ENCODE results near the gene MYO3B.

MYO3B gene

DNA sequence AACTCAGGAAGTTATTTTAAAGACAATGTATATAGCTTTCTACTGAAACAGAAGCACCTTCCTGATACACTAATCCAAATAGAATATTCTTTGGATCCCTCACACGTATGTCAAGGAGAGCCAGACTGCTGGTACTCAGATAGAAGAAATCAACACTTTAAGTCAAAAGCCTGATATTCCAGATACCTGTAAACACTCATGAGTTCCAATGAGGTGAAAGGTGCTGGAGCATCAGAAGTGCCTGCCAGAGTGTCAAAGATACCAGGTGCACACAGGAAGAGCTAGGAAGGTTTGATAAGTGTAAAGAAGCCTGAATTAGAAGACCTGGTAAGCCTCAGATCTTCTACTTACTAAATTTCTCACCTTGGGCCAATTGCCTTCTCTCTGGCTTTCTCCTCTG is 310.9 kb downstream of the MYO3B start:
- DNase-seq, result no peak

DNA sequence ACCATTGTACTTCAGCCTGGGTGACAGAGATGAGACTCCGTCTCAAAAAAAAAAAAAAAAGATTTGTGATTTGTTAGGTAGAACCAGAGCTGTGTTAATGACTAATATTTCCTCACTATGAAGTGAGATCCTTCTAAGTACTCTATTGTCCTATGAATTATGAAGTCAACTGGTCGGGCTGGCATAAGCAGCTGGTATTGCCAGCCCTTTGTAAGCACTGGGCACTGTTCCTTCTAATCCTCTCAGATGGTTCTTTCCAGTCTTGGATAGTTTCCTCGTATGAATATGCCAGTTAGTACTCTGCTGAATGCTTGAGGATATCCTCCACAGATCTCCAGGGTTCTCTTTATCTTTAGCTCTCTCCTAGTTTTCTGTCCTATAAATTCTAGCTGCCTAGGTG is 314.1 kb downstream of the MYO3B start:
- no peak for DNase-seq

DNA sequence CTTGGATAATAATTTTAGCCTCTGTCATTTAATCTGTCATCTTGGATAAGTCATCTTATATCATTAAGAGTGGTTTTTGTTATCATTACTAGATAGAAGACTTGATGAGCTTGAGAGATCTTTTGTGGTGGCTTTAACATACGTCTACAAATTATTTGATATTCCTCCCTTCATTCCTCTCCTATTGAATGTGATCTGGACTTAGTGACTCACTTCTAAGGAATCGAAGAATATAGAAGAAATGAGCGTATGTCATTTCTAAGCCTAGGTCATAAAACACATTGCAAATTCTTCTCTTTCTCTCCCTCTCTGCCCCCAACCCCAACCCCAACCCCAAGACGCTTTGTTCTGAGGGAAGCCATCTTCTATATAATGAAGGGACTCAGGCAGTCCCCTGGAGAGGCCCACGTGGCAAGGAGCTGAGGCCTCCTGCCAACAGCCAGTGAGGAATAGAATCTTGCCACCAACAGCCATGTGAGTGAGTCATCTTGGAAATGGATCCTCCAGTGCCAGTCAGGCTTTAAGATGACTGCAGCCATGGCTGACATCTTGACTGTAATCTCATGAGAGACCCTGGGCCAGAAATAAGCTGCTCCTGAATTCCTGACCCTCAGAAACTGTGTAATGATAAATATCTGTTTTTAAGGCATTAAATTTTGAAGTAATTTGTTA is 315.6 kb downstream of the MYO3B start:
- no peak for DNase-seq

DNA sequence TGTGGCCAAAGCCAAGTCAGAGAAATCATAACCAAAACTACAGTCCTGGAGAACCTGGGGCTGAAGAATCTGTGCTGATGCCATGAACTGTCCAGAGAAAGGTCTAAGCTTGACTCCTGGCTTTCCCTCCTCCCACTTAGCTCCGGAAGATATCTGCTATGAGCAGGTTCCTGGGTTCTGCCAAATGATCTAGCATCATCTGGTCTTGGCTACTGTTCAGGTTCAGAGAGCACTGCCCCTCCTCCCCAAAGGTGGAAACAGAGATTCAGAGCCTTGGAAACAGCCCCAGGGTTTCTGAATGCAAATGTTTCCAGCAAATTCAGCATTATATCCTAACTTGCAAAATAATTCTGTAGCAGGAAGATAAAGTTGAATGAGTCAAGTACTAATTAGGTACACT is 317.9 kb downstream of the MYO3B start:
- DNase-seq, result no peak

DNA sequence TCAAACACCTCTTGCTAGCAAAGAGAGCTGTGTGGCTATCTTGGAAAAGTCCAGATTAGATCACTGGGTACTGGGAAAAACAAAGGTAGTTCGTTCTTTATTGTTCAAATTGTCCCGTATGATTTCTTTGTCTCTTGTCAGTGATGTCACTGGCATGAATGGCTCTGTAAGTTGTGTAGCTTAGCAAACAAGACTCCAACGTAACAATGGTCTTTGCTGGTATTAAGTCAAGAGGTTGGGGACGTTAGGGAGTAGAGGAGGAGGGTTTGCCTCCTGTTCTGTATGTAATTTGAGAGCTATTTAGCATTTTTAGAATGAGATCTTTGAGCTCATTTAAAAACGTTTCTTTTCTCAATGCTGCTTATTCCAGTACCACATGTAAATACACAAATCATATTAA is 320.7 kb downstream of the MYO3B start:
- DNase-seq, result peak; percentile 32

DNA sequence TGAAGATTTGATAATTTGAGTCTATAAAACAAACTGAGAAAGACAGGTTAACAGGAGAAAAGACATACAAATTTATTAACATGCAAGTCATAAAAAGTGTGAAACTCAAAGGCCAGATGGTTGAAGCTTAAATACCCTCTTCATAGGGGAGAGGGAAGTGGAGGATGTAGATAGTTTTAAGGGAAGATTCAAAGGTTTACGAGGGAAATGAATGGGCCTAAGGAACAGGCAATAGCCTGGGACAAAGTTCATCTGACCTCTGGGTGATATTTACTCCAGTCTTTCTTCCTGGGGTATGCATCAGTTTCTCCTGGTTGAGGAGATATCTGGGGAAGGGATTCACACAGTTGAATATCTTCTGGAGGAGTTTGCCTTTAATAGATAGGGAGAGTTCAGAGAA is 322.2 kb downstream of the MYO3B start:
- DNase-seq, result no peak

DNA sequence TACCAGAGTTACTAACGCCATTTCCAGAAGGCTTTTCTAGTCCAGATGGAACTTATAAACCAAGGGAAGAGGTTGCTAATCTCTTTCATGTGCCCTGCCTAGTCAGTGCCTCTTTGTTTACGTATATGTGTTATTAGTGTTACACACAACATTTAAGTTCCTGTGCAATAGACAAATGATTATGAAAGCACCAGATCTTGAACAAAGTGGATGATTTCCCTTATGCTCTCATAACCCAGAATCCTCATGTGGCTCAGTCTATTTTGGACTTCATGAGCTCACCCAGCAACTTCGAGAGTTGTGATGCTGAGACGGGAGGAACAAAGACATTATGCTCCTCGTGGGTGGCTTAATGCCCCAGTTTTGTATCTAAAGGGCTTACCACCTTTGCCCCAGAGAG is 322.8 kb downstream of the MYO3B start:
- DNase-seq, result no peak

DNA sequence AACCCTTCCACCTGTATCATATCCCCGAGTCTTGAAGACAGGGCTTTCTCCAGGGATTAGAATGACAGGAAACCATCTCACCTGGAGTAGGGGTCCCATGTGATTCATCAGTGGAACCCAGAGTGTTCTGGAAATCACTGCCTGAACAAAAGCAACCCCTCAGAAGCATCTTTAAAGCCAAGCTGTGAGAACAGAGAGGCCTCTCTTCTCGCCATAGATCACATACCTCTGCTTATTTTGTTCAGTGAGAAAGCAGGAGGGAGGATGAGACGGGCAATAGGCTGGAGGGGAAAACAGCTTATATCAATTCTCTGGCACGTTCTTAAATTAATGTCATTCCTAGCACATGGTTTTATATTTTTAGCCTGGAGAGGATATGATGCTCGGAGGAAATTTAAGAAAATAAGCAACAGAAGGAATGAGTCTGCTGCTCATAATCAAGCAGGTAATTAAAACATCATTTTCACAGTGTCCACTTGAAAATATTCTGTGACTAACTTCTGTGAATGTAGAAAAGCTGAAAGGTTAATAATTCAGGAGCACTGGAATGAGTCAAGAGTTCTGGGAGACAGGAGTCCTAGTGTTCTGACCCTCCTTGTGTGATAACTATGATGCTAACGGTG is 323.6 kb downstream of the MYO3B start:
- no peak for DNase-seq

DNA sequence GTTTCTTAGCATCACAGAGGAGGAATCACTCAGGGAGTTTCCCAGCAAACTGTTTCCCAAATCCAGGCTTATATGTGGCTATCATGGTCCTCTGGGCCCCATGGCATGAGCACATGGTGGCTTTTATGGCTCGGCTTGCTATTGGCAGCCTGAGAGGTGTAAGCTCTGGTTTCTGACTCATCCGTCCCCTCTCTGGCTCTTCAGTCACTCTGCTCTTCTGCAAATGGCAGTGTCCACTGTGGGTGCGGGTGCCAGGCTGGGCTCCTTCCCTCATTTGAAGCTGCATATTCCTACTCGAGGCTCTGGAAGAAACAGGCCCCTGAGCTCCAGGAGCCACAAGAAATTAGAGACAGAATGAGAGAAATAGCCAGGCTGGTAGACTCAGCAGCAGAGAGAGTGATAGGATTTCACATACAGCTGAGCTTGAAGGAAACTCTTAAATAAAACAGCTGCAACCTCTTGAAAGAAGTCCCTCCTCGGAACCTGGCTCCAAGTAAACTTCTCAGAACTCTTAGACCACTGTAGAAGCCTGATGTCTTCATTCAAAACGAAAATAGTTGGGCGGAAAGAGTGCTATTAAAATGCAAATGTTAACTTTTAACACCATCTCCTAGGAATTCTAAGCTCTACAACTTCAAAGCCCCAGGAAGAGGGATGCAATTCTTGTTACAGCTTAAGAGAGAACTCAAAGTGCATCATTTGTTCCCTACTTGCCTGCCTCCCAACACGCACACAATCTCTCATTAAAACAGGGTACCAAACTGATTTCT is 324.6 kb downstream of the MYO3B start:
- no peak for DNase-seq

DNA sequence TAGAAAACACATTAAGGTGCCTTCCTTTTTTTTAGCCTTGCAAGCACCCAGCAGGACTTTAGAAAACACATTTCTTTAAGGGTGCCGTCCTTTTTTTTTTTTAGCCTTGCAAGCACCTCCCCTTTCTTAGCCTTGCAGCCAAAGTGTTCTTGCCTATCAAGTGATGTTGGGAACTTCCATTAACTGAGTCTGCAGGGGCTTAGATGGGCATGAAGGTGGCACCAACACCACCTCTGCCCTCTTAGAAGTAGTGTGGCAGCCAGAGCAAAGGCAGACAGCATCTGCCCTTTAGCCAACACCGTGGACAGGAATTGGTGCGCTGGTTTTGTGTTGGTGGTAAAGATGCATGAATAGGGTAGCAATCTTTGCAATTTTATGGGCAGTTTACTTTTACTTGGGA is 325.6 kb downstream of the MYO3B start:
- no peak for DNase-seq

DNA sequence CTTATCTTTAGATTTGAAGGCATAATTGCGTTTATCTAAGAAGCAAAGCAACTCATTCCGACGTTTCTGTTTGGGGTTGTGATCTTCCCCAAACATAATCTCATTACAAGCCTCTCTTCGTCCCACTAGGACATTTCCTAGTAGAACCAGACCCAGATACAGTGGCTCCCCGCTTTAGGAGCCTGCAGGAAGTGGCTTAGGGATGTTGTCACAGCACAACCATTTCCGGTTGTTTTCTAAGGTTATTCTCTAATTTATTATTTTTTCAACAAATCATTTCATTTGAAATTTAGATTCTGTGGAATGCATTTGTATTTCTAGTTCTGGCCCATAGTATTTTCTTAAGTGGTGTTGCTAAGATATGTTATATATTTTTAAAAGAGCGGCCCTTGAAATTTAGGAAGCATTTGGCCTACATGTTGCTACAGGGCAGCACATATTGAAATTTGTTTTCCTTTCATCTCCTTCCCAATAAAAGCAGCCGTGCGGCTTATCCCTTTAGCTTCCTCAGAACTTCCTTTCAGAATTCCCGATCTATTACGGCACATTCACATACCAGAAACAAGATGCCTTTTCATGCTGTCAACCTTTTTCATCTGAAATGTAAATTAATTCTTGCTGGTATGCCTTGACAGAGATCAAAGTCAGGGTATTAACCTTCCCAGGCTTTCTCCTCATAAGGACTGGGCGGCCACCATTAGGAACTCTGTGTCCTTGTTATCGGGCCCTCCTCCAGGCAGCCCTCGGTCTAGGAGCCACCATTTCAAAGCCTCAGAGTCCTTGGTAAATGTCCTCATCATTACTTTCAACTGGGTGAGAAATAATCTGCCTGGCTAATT is 326.2 kb downstream of the MYO3B start:
- DNase-seq, result no peak

DNA sequence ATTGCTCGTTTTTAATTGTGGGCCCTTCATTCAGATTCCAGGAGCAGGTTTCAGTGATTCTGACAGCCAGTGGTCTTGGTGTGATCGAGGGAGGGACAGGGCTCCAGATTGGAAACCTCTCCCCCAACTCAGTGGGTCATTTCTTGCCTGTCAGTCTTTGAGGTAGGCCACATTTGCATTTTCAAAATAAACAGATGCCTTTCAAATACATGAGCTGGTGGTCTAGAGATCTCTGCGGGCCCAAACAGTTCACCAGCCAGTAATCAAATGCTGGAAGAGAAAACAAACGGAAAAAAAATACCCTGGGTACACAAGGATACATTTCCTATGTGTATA is 326.8 kb downstream of the MYO3B start:
- DNase-seq, result no peak

DNA sequence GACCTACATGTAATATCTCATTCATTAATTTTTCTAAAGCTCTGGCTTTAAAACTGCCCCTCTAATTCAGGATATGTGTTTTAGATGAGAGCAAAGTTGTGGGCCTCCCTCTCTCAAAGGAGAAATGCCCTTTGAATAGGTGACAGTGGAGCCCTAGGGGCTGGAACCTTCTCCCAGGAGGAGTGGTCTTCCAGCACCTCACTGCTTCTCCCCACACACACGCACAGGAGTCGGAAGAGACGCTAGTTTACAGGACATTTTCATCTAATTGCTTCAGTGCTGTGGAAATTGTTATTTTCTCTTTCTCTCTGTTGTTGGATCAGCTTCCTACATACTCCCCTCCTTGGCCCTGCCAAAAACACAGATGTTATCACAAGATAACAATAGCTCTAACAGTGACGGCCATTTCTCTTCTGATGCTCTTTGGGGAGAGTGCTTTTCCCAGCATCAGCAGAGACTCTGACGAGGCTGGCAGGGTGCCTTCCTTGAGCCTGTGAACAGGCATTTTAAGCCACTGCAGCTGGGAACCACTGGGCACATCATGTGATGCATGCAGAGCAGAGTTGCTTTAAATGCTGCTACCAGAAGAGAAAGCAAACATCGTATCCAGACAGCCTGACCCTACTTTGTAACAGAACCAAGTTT is 327.8 kb downstream of the MYO3B start:
- DNase-seq, result peak; percentile 40

DNA sequence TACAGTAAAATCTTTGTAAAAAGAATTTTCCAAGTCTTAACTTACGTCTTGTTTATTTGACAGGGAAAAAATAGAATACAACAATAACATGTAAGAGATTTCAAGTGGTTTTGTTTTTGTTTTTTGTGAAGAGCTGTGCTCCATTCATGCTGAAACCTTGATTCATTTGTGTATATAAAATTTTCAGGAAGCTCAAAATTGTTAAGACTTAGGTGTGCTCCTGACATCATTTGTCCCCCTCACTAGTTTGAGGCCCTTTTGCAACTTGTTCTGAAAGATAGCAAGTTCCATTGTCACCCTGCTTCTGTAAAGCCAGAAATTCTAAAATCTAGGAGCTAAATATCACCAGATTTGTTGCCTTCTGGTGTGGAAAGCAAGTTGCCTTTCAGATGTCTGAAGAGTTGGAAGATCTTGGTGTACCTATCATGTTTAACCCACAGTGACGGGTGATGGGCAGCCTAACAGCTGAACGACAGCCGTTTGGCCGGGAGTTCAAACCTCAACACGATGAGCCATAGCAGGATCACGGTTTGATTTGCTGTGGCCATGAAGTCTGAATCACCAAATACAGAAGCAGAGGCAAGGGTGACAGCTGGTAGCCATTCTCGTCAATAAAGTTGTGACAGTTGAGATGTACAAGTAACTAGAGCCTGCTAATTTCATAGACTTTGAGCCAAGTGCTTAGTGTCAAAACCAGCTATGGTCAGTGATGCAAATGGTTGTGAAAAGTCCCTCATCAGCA is 331.7 kb downstream of the MYO3B start:
- DNase-seq, result no peak

DNA sequence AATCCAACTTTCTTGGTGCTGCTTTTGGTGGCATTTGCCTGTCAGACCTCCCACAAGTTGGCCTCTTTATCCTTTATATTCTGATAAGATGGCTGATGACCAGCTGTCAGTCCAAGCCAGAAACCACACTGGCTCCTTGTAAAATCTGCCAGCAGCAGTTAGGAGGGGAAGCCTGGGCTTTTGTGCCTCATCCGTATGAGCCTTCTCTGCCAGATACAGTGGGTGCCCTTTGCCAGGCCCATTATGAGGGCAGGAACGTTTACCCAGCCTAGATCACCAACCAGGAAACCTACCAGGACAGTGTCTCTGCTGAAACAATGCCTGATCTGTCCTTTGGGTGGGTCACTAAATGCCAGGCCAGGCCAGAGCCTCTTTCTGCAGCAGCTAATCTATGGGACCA is 334.3 kb downstream of the MYO3B start:
- peak; percentile 3 for DNase-seq

DNA sequence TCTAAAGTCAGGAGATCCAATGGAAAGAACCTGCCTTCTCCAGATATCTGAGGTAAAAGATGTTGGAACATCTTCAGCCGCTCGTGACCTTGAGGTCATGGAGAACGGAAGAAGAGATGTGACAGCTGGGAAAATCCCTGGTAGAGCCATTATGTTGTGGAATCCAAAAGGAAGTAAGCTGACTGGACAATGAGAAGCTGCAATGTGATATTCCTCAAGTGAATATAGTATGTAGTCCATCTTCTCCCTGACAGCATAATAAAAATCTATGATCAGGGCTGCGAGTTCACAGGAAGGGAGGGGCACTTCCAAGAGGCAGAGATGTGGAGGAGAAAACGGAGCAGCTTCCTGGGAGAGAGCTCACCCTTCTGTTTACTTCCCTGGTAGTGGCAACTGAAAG is 336.2 kb downstream of the MYO3B start:
- no peak for DNase-seq

DNA sequence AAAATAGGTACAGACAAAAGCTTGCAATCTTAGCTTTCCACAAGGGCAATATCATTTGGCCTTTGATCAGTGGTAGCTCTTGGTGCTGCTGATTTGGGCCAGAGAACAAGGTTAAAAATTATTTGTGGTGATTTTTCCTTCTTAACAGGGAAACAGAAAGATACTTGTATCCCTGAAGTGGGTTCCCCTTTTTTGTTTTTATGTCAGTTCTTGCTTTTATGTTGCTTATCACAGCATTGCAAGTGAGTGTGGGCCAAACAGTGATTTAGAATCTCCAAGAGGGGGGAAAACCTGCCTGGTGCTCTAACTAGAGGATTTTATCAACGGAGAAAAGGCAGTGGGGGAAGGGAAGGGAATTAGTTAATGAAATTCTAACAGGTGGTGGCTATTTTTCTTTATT is 339.6 kb downstream of the MYO3B start:
- DNase-seq, result no peak

DNA sequence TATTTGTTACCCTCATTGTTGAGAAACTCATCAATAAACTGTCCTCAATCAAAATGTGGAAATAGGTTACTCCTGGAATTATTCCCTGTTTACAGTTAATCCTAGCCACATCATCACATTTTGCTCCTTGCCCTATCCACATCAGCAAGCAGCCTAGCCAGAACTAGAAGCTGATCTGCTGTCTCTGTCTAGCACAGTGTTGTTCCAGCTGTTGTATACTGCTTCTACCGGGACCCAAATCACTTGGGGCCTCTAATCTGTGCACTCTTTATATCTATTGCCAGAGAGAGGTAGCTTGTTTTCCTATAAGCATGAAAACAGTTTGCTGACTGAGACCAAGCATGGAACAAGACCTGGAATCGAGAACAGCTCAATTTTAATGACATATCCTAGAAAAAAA is 341.0 kb downstream of the MYO3B start:
- DNase-seq, result no peak

DNA sequence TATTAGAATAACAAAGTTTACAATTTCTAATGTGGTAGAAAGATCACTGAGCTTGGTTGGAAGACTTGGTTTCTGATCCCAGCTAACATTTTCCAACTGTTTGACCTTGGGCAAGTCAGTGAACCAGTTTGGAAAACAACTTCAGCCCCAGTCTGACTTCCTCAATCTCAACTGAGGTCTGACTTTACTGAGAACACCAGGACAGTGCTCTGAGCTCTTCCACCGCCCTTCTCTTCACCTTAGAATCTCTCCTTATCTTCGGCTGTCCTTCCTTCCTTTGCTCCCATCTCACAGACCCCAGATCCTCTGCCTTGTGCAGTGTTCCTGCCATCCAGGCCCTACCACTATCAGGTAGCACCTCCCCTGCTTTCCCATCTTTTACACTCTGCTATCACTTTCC is 343.4 kb downstream of the MYO3B start:
- DNase-seq, result no peak

DNA sequence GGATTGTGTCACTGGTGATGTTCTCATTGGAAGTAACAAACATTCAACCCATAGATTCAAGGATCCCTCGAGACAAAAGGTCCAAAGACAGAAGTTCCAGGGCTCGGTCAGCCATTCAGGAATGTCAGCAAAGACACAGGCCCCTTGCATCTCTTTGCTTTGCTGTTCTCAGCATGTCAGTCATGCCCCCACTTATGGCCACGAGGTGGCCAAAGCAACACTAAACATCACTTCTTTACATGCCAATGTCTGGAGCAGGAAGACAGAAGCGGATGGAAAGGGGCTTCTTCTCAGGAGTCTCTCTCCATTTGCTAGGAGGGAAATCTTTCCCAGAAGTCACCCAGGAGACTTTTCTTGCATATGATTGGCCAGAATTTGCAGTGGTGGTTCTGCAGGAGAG is 345.6 kb downstream of the MYO3B start:
- DNase-seq, result peak; percentile 3

DNA sequence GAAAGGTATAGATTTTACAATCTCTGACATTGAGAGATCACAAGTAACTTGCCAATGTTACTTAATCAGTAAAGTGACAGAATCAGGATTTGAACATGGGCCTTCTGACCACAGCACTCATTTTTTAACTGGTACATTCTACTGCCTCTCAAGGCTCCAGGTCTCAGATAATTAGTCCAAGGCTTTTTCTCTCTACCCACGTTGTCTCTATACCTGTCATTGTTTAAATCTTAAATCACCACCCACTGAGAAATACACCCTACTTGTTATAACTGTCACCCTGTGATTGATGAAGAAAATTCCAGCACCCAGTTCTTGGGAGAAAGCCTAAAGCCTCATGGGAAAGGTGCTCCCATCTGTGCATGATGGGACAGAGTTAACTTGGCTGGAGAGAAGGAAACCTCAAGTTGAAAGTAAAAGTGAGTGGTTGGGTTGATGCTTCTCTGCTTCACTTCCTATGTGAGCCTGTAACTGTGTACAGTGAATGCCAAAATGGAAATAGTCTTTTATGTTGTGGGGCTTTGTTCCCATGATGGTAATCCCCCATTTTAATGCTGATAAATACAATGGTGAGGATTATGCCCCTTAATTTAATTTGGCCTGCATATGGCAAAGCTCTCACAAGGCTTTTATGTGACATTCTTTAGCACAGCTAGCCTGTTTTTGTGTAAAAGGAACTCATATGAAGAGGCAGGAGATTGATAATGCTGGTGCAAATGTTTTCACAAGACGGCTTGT is 347.1 kb downstream of the MYO3B start:
- DNase-seq, result peak; percentile 1

DNA sequence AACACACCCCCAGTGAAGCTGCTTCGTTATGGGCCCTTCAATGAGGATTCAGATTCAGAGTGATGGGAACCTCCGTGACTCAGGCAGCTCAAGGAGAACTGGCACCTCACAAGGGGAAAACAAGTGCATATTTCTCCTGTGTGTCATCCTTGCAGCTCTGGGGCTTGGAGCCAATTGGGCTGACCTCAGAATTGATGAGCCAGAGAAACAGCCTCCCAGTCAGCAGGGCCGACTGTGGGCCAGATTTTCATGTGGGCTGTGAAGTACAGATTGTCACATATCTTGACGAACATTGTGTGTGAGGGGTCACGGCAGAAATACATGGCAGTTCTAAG is 347.6 kb downstream of the MYO3B start:
- DNase-seq, result no peak

Measured in NCI-H69 (cell line).